Measurements from ENCODE around the gene SLC25A27. TPM values are rescaled to one million over a fixed set of nuclear protein-coding genes. Genes with fewer than 3 reads are reported as not detected.

SLC25A27 gene, protein sequence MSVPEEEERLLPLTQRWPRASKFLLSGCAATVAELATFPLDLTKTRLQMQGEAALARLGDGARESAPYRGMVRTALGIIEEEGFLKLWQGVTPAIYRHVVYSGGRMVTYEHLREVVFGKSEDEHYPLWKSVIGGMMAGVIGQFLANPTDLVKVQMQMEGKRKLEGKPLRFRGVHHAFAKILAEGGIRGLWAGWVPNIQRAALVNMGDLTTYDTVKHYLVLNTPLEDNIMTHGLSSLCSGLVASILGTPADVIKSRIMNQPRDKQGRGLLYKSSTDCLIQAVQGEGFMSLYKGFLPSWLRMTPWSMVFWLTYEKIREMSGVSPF
- 1.9 and 3.8 TPM in 2 replicates for total RNA-seq
- total RNA-seq (2013), result 1.0 TPM
- polyA plus RNA-seq, result 0.75 and 0.81 TPM in 2 replicates
- 0.86 TPM in 1 of 2 replicates, not detected in the other for polyA minus RNA-seq

DNA sequence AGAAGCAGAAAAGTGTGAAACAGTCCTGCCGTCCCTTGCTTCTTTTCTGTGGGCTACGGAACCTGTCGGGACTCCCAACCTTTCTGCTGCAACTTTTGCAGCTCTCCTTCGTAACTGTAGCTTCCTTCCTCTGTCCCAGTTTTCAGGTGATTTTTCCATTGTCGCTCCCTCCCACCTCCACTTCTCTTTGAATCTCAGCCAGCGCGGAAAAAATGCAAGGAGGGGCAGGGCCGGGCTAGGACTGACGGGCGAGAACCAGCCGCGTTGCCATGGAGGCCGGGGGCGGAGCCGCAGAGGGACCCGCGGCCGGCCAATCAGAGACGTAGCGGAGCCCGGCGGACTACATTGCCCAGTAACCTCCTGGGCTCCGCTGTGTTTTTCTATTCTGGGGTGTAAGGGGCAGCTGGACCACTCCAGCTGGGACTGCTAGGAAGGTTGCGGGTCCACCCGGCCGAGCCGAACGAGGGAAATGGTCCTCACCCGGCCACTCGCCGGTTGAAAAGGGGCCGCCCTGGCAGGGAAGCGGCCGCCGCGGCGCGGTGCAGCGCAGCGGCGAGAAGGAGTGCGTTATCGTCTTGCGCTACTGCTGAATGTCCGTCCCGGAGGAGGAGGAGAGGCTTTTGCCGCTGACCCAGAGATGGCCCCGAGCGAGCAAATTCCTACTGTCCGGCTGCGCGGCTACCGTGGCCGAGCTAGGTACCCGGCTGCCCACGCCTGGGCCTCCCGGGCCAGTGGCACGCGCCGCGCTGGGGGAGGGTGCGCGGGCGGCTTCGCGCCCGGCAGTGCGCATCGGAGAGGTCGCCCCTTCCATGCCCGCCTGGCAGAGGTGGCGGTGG lies at the start of gene SLC25A27, which contains the start of gene CYP39A1:
Gene SLC25A27 (plus strand): TSS at position 373 of the 836 bp plus-strand sequence. CDS start 218 bp downstream, at position 591.
Gene CYP39A1 (minus strand): TSS at position 216 of the 836 bp plus-strand sequence. CDS start 236 bp downstream, outside the sequence.
- intact Hi-C loops (cut with micrococcal nuclease), result loop anchor here (1.0 to 10.0 kb wide), 2 partner anchors 433 to 518 kb away; no protein-coding TSS in a partner anchor
- Histone ChIP-seq H3K27me3 (replicated peaks in 1 of 4; ENCODE audit: control extremely low read depth in 1 of 4, control insufficient read depth in 3 of 4, insufficient read depth in 4 of 4, low read length in 3 of 4) (peaks cover 0 to 23% (median 13%) of the 10 kb centered on the region in 4 experiments), H3K9me3 (ENCODE audit: control extremely low read depth in 1 of 3, control insufficient read depth in 2 of 3, insufficient read depth in 1 of 3, low read length in 2 of 3) (no peaks in the 10 kb centered on the region), H3K36me3 (replicated peaks in 1 of 2; ENCODE audit: control extremely low read depth in 1 of 2, control insufficient read depth in 1 of 2, extremely low read depth in 1 of 2, insufficient read depth in 2 of 2, low read length in 1 of 2) (no peaks in the 10 kb centered on the region), H3K4me1 (ENCODE audit: control insufficient read depth in 2 of 2, insufficient read depth in 2 of 2, low read length in 2 of 2) (peaks cover 11 to 12% of the 10 kb centered on the region in 2 donors), H3K4me3 (ENCODE audit: control extremely low read depth in 1 of 5, extremely low read depth in 1 of 5, insufficient read depth in 1 of 5, low read depth in 2 of 5, low read length in 4 of 5) (peak within 1 kb of the TSS; percentile 55 to 82 (median 77)), H3K79me2 (ENCODE audit: control insufficient read depth, insufficient read depth, low read length) (no peaks in the 10 kb centered on the region), H3K4me2 (replicated peaks; ENCODE audit: low read depth, low read length, poor library complexity, severe bottlenecking) (peak within 1 kb of the TSS; percentile 93), H2AFZ (ENCODE audit: insufficient read depth, low read depth, low read length, poor library complexity, severe bottlenecking) (peak within 1 kb of the TSS; percentile 90), H3K27ac (ENCODE audit: low read length in 2 of 2) (no peak within 1 kb of the TSS), H4K20me1 (ENCODE audit: control insufficient read depth, insufficient read depth, low read length, poor library complexity, severe bottlenecking) (no peaks in the 10 kb centered on the region), H3K9ac (ENCODE audit: low read length) (peak within 1 kb of the TSS; percentile 77)
- ATAC-seq (ENCODE audit: low read depth) (peak; percentile 100), DNase-seq (peak; percentile 84)
- ChIA-PET POLR2A (no interaction called here), CTCF (no interaction called here)
- Mint-ChIP-seq H3K9me3 (ENCODE audit: insufficient read depth) (no peaks in the 10 kb centered on the region), H3K4me3 (peak within 1 kb of the TSS; percentile 95), H3K4me1 (peaks cover 16% of the 10 kb centered on the region), H3K27me3 (peaks cover 54% of the 10 kb centered on the region), H3K27ac (peak within 1 kb of the TSS; percentile 22)
- under 1% methylated on average over 63 of the region's 72 CpGs for WGBS (ENCODE audit: insufficient coverage)
- no peak for TF ChIP-seq EZH2 (IDR thresholded peaks at IDR 0.05; ENCODE audit: borderline replicate concordance, insufficient read depth, low read depth, low read length, poor library complexity, severe bottlenecking)
- TF ChIP-seq, protein P1, sequence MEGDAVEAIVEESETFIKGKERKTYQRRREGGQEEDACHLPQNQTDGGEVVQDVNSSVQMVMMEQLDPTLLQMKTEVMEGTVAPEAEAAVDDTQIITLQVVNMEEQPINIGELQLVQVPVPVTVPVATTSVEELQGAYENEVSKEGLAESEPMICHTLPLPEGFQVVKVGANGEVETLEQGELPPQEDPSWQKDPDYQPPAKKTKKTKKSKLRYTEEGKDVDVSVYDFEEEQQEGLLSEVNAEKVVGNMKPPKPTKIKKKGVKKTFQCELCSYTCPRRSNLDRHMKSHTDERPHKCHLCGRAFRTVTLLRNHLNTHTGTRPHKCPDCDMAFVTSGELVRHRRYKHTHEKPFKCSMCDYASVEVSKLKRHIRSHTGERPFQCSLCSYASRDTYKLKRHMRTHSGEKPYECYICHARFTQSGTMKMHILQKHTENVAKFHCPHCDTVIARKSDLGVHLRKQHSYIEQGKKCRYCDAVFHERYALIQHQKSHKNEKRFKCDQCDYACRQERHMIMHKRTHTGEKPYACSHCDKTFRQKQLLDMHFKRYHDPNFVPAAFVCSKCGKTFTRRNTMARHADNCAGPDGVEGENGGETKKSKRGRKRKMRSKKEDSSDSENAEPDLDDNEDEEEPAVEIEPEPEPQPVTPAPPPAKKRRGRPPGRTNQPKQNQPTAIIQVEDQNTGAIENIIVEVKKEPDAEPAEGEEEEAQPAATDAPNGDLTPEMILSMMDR (IDR thresholded peaks at IDR 0.05), result no peak
